ENCODE results near the gene ZFYVE26. TPM values are rescaled to one million over a fixed set of nuclear protein-coding genes. Genes with fewer than 3 reads are reported as not detected.

ZFYVE26 gene
- total and polyA plus RNA-seq, 10 of the 15 experiments (the other 5 are each of a cell fraction or from before 2014, with no cell fraction given) = 1.00 to 25.6 (median 12.0) TPM

GRCh38 chr14:67766035-67766680 lies 50.2 kb downstream of the ZFYVE26 start:
- Histone ChIP-seq H3K9me3 (replicated peaks; ENCODE audit: control insufficient read depth, insufficient read depth, low read length) (no peaks in the 10 kb centered on the region), H3K27ac (ENCODE audit: control insufficient read depth, insufficient read depth) (no peak overlapping the region), H3K79me2 (ENCODE audit: control insufficient read depth, insufficient read depth, low read length) (no peaks in the 10 kb centered on the region), H3K4me2 (ENCODE audit: control insufficient read depth, insufficient read depth) (no peak overlapping the region), H2AFZ (ENCODE audit: control insufficient read depth, low read depth, low read length) (no peak overlapping the region), H4K20me1 (ENCODE audit: control insufficient read depth, insufficient read depth) (no peaks in the 10 kb centered on the region), H3K4me1 (ENCODE audit: control insufficient read depth, insufficient read depth, low read length) (no peaks in the 10 kb centered on the region), H3K9ac (ENCODE audit: control insufficient read depth, insufficient read depth, low read length) (no peak overlapping the region), H3K4me3 (no peak overlapping the region), H3K36me3 (ENCODE audit: control insufficient read depth in 2 of 2, insufficient read depth in 2 of 2, low read length in 1 of 2) (peaks cover 22 to 36% of the 10 kb centered on the region in 2 experiments), H3K27me3 (replicated peaks in 1 of 2; ENCODE audit: control insufficient read depth in 2 of 2, insufficient read depth in 2 of 2, low read length in 1 of 2) (no peaks in the 10 kb centered on the region)
- CTCF ChIA-PET = interaction anchor here (1.9 kb wide), 1 partner anchor 147 kb away, joined by 6 read pairs; the partner anchor contains the start of gene ARG2
- TF ChIP-seq SMAD1 (IDR thresholded peaks at IDR 0.05; ENCODE audit: low read depth, partially characterized antibody) (no peak), SPI1 (IDR thresholded peaks at IDR 0.05; ENCODE audit: borderline replicate concordance, insufficient read depth, low read depth, low read length) (peak; percentile 87)
- intact Hi-C loops (cut with micrococcal nuclease; ENCODE audit: unreplicated experiment) (no loop called here), in situ Hi-C loops (cut with MboI) (no loop called here)
- BruUV-seq (replicated peaks) = no TSS peak
- no peak for ATAC-seq
- POLR2A ChIA-PET = no interaction called here
- no peak for FAIRE-seq
- 82% methylated on average over 10 of the region's 10 CpGs for WGBS (ENCODE audit: insufficient coverage, insufficient replicate concordance, low lambda C conversion rate, missing lambda C conversion rate)
- SMC1A ChIA-PET (ENCODE audit: uncharacterized antibody, unreplicated experiment) = interaction anchor here (0.6 to 1.4 kb wide), 2 partner anchors 62 to 247 kb away, joined by 3 read pairs; no protein-coding TSS in a partner anchor
- no peak for DNase-seq (ENCODE audit: low read depth, low spot score)
- RAD21 ChIA-PET (ENCODE audit: unreplicated experiment) = interaction anchor here (1.1 kb wide), 1 partner anchor 147 kb away, joined by 3 read pairs; the partner anchor contains the start of gene ARG2

DNA sequence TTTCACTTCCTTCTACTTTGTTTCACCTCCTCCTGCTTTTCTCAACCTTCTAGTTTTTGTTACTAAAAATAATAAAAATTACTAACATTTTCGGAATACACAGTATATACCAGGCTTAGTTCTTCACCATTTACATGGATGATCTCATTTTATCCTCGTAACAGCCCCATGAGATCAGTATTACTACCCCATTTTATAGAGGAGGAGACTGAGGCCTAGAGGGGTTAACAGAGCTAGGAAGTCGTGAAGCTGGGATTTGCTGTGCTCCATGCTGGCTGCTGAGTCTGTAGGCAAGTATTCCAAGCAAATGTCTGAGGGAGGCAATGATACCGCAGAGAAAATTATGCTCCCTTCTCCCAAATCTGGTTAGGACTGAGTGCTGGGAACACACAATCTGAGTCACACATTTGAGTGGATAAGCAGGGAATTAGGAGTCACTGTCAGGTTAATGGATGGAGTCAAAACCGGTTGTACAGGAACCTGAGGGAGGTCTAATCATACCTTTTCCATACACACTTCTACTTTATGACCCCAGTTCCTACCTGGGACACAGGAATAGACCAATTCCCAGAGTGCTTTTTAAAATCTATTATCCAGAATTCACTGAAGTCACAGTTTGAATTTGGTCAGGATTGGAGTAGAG lies 51.1 kb downstream of the ZFYVE26 start:
- RAD21 ChIA-PET (ENCODE audit: unreplicated experiment) = no interaction called here
- Histone ChIP-seq H3K27ac (ENCODE audit: control insufficient read depth, insufficient read depth) (no peak overlapping the region), H3K4me1 (ENCODE audit: control insufficient read depth, insufficient read depth, low read length) (no peaks in the 10 kb centered on the region), H3K27me3 (replicated peaks in 1 of 2; ENCODE audit: control insufficient read depth in 2 of 2, insufficient read depth in 2 of 2, low read length in 1 of 2) (no peaks in the 10 kb centered on the region), H3K4me2 (ENCODE audit: control insufficient read depth, insufficient read depth) (no peak overlapping the region), H3K36me3 (ENCODE audit: control insufficient read depth in 2 of 2, insufficient read depth in 2 of 2, low read length in 1 of 2) (peaks cover 26 to 36% of the 10 kb centered on the region in 2 experiments), H3K9me3 (replicated peaks; ENCODE audit: control insufficient read depth, insufficient read depth, low read length) (no peaks in the 10 kb centered on the region), H3K79me2 (ENCODE audit: control insufficient read depth, insufficient read depth, low read length) (no peaks in the 10 kb centered on the region), H2AFZ (ENCODE audit: control insufficient read depth, low read depth, low read length) (no peak overlapping the region), H3K9ac (ENCODE audit: control insufficient read depth, insufficient read depth, low read length) (no peak overlapping the region), H3K4me3 (no peak overlapping the region), H4K20me1 (ENCODE audit: control insufficient read depth, insufficient read depth) (no peaks in the 10 kb centered on the region)
- DNase-seq (ENCODE audit: low read depth, low spot score) (no peak), FAIRE-seq (no peak), ATAC-seq (no peak)
- WGBS (ENCODE audit: insufficient coverage, insufficient replicate concordance, low lambda C conversion rate, missing lambda C conversion rate) = 98% methylated on average over 5 of the region's 5 CpGs
- POLR2A ChIA-PET = interaction anchor here (0.6 kb wide), 1 partner anchor 13 kb away, joined by 3 read pairs; no protein-coding TSS in a partner anchor
- in situ Hi-C loops (cut with MboI) = no loop called here
- CTCF ChIA-PET = no interaction called here
- SMC1A ChIA-PET (ENCODE audit: uncharacterized antibody, unreplicated experiment) = no interaction called here
- no TSS peak for BruUV-seq (replicated peaks)
- intact Hi-C loops (cut with micrococcal nuclease; ENCODE audit: unreplicated experiment) = no loop called here
- TF ChIP-seq, protein P1, sequence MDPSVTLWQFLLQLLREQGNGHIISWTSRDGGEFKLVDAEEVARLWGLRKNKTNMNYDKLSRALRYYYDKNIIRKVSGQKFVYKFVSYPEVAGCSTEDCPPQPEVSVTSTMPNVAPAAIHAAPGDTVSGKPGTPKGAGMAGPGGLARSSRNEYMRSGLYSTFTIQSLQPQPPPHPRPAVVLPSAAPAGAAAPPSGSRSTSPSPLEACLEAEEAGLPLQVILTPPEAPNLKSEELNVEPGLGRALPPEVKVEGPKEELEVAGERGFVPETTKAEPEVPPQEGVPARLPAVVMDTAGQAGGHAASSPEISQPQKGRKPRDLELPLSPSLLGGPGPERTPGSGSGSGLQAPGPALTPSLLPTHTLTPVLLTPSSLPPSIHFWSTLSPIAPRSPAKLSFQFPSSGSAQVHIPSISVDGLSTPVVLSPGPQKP (IDR thresholded peaks at IDR 0.05; ENCODE audit: low read depth, low read length) = no peak
- TF ChIP-seq REST (IDR thresholded peaks at IDR 0.05; ENCODE audit: low read depth, low read length) (no peak), MLLT1 (IDR thresholded peaks at IDR 0.05) (no peak), IRF4 (IDR thresholded peaks at IDR 0.05; ENCODE audit: low read depth, low read length) (no peak)

All from GM12878 (cell line).